IPS-18c (cell line): ENCODE results near the gene IQCE.
"Not testable (repeated sequence)": the region's sequence is repeated elsewhere in the genome, so short reads cannot be mapped to it uniquely, and the experiment has no call there.

Experiments used
- H3K4me3 ChIP-seq: 2 replicates; pipeline ENCODE4 v1.7.0; 2013; ENCODE audit warnings: low read depth, mild to moderate bottlenecking, low read length, moderate library complexity; ENCODE audit not compliant: insufficient read depth
- H3K9me3 ChIP-seq: one replicate; pipeline ENCODE4 v1.6.1; 2013; ENCODE audit warnings: mild to moderate bottlenecking, low read length, moderate library complexity; ENCODE audit not compliant: control insufficient read depth, insufficient read depth

The IQCE gene

DNA sequence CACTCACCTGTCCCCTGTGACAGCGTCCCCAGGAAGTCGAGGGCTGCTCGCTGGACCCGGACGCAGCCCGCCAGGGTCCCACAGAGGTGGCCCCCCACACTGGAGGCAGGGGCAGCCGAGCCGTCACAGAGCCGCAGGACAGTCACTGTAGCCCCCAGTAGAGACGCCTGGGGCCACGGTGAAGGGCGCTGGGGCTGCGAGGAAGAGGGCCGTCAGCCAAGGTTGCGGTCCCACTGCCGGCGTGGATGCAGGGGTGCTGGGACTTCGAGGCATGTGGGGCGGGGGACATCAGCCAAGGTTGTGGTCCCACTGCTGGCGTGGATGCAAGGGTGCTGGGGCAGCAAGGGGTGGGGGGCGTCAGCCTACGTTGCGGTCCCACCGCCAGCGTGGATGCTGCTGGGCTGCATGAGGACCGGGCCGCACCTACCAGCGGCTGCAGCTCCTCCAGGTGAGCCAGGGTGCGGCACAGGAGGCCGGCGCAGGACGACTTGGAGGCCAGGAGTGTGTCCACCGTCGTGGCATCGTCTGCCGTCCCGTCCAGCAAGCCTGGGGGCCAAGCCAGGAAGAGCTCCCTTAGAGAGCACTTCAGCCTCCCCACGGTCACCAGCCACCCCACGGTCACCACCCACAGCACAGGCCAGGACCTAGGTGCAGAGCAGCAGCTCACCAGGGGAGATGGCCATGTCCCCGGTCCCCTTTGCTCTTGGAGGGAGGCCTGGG is 17.3 kb upstream of the IQCE start:
- H3K9me3 ChIP-seq = peaks cover 2% of the 10 kb centered on the region
- no peak overlapping the region for H3K4me3 ChIP-seq

DNA sequence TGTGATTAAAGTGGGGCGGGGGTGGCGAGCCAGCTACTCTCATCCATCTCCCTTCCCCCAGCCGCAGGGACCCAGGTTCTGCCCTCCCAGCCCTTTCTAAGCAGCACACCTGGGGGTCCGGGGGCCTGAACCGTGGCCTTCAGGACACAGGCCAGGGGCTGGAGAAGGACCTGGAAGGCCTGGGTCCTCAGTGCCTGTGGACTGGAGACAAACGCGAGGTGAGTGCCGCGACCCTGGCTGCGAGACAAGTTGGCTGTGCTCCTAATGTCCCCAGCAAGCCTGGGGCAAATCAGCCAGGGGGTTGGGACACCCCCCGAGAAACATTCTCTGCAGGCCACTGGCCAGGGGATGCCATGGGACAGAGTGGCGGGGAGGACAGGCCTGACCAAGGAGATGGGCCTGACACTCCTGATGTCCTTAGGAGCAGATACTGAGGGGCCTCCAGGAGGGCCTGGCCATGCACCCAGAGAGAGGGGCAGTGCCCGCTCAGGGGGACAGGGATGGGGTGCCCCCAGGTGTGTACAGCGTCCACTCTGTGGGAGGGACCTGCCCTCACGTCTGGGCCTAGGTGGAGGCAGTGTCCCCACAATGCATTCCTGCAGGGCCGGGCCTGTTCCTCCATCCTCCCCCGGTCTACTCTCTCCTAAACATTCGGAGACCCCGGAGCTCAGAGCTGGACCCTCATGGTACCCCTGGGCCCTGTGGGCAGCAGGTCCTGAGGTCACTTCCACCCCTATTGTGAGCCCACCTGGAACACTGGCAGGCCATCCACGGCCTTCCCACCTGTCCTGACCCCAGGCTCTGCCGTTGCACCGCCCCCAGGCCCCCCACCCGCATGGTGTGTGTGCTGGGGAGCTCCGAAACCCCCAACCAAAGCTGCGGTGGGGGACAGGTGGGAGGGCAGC is 16.5 kb upstream of the IQCE start:
- H3K9me3 ChIP-seq = peaks cover 2% of the 10 kb centered on the region
- H3K4me3 ChIP-seq = no peak overlapping the region

DNA sequence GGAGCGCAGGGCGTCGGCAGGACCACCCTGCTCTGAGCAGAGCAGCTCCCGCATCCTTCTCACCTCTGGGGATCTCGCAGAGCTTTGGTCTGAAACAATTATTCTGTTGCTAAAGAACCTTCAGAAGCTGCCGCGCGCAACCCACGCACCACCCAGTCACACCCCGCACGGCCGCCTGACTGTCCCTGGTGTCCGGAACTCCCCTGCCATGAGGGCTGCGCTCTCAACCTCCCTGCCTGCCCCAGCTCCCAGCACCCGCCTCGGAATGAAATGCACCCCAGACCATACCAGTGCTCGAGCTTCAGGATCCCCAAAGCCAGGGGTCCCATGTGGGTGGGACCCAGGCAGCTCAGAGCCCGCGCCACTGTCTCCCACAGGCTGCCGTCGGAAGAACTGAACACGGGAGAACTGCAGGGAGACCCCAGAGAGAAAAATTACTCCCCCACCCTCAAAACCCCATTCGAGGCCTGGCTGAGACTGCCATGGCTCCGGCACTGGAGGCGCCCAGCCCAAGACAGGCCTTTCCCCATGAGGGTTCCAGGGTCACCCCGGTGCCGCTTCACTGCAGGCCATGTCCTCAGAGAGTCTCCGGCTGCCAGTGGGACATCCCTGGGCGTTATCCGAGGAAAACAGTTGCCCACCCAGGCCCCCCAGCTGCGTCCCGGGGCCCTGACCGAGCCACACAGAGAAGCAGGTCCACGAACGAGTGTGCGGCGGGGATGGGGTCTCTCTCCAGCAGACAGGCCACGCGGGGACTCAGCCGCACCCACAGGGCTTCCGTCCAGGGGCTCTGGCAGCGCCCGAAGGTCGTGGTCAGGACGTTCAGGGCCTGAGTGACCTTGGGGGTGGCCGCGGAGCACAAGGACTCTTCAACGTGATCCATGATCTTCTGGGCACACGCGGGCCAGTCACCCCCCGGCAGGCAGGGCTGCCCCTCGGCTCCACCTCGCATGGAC is 15.6 kb upstream of the IQCE start:
- Histone ChIP-seq H3K4me3 (no peak overlapping the region), H3K9me3 (peaks cover 2% of the 10 kb centered on the region)

GRCh38 chr7:2544541-2545188 is 14.1 kb upstream of the IQCE start:
- Histone ChIP-seq H3K4me3 (no peak overlapping the region), H3K9me3 (peaks cover 2% of the 10 kb centered on the region)

DNA sequence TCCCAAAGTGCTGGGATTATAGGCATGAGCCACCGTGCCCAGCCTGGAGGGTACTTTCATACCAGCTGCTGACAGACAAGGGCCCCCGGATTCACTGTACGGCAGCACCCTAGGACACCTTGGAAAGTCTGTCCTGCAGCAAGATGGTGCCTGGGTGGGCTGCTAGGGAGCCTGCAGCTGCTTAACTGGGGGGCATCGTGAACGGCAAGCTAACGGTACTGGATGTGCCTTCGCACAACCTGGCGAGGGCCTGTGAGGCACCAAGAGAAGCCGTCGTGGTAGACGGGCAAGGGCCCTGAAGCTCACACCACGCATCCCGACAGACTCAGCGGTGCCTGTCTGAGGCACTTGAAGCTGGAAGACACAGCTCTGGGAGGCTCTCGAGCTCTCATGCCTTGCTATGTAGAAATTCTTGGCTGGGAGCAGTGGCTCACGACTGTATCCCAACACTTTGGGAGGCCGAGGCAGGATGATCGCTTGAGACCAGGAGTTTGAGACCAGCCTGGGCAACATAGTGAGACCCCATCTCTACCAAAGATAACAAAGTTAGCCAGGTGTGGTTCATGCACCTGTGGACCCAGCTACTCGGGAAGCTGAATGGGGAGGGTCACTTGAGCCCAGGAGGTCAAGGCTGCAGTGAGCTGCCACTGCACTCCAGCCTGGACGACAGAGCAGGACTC is 12.9 kb upstream of the IQCE start:
- no peak overlapping the region for H3K4me3 ChIP-seq
- peaks cover 2% of the 10 kb centered on the region for H3K9me3 ChIP-seq

- H3K9me3 ChIP-seq = peaks cover under 1% of the 10 kb centered on the region
- no peak overlapping the region for H3K4me3 ChIP-seq
Observed at GRCh38 chr7:2546776-2547586, 11.8 kb upstream of the IQCE start.

DNA sequence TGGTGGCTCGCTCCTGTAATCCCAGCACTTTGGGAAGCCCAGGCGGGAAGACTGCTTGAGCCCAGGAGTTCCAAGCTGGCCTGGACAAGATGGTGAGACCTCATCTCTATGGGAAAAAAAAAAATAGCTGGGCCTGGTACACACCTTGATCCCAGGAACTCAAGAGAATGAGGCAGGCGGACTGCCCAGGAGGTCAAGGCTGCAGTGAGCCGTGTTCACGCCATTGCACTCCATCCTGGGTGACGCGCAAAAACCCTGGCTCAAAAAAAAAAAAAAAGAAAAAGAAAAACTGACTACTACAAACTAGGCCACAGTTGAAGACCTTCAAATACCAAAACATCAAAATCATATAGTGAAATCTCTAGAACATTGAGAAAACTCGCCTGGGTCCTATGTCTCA is 7.4 kb upstream of the IQCE start:
- Histone ChIP-seq H3K4me3 (no peak overlapping the region), H3K9me3 (no peaks in the 10 kb centered on the region)

DNA sequence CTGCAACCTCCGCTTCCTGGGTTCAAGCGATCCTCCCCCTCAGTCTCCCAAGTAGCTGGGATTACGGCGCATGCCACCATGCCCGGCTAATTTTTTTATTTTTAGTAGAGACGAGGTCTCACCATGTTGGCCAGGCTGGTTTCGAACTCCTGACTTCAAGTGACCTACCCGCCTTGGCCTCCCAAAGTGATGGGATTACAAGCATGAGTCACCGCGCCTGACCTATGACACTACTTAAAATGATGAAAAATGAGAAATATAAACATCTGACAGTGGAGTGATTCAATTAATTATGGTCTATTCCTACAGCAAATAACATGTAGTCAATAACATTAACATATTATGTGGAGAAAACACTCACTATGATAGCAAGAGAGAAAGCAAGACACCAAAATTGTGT is 5.7 kb upstream of the IQCE start:
- no peak overlapping the region for H3K4me3 ChIP-seq
- H3K9me3 ChIP-seq = no peaks in the 10 kb centered on the region

DNA sequence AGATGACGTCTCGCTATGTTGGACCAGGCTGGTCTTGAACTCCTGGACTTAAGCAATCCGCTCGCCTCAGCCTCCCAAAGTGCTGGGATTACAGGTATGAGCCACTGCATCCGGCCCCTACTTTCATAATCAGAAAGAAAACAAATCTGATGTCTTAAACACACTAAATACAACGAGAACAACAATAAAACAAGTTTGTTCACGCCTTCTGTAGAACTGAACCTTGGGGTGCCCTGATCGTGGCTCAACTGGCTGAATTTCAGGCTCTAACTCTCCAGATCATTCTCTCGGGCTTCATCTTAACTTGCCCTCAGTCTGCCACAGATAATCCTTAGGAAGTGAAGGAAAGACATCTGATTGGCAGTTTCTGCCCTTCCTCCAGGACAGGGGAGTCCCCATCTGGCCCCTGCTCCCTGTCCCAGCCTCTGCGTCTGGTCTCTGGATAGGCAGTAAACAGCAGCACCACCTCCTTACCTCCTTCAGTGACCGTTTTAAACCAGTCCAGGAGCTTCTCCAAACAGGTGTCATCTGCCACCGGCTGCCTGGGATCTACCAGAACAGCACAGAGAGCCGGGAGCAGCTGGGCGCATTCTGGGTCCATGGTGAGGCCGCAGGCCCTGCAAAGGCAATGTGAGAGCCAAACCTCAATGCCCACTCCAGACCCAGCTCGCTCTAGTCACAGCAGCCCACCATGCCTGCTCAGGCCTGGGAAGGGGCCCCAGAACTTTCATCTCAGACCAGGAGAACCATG is 4.8 kb upstream of the IQCE start:
- Histone ChIP-seq H3K9me3 (no peaks in the 10 kb centered on the region), H3K4me3 (peak overlapping the region; percentile 77)

GRCh38 chr7:2554661-2555111 is 4.1 kb upstream of the IQCE start:
- Histone ChIP-seq H3K4me3 (peak overlapping the region; percentile 77), H3K9me3 (no peaks in the 10 kb centered on the region)

- H3K4me3 ChIP-seq = peak within 1 kb of the TSS; percentile 77
Observed at GRCh38 chr7:2555121-2556052, 3.4 kb upstream of the IQCE start, which contains the start of gene BRAT1. TSS of gene BRAT1 (minus strand) at chr7:2555524. CDS start at chr7:2554431, 1,093 bp downstream.

GRCh38 chr7:2559283-2559950 is 638 bp downstream of the IQCE start:
- Histone ChIP-seq H3K9me3 (no peaks in the 10 kb centered on the region), H3K4me3 (peak overlapping the region; percentile 90)

More at GRCh38 chr7:2555121-2556052, 3.4 kb upstream of the IQCE start, which contains the start of gene BRAT1:
- H3K9me3 ChIP-seq = no peaks in the 10 kb centered on the region

DNA sequence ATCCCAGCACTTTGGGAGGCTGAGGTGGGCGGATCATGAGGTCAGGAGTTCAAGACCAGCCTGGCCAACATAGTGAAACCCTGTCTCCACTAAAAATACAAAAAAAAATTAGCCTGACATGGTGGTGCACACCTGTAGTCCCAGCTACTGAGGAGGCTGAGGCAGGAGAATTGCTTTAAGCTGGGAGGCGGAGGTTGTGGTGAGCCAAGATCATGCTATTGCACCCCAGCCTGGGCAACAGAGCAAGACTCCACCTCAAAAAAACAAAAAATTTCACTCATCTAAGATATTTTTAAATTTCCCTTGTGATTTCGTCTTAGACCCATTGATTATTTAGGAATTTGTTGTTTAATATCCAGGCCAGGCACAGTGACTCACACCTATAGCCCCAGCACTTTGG is 5.2 kb downstream of the IQCE start:
- H3K9me3 ChIP-seq, H3K4me3 ChIP-seq: not testable (repeated sequence)
